DLD1 (cell line): ENCODE measurements around the gene HTRA3.

Experiments
- in situ Hi-C: cut with HindIII; loops from 2 replicates; pipeline ENCODE4 v1.10.0; 2017; ENCODE audit warnings: low sequenced_read_pairs

HTRA3 gene

GRCh38 chr4:8233672-8234484, 35.7 kb upstream of the HTRA3 start:
- in situ Hi-C loops, result no loop called here

GRCh38 chr4:8234715-8235114, 34.8 kb upstream of the HTRA3 start:
- in situ Hi-C loops, result no loop called here

- in situ Hi-C loops, result no loop called here
Measured at GRCh38 chr4:8235224-8235623, 34.3 kb upstream of the HTRA3 start.

GRCh38 chr4:8235686-8236085, 33.9 kb upstream of the HTRA3 start:
- in situ Hi-C loops, result no loop called here

GRCh38 chr4:8236106-8236919, 33.2 kb upstream of the HTRA3 start:
- in situ Hi-C loops, result no loop called here

GRCh38 chr4:8236920-8237195, 32.7 kb upstream of the HTRA3 start:
- in situ Hi-C loops, result no loop called here

GRCh38 chr4:8237256-8237989, 32.1 kb upstream of the HTRA3 start:
- in situ Hi-C loops, result no loop called here

GRCh38 chr4:8238036-8238511, 31.5 kb upstream of the HTRA3 start:
- in situ Hi-C loops, result no loop called here

- in situ Hi-C loops, result no loop called here
Measured at GRCh38 chr4:8238515-8239053, 31.0 kb upstream of the HTRA3 start.

- in situ Hi-C loops, result no loop called here
Measured at GRCh38 chr4:8239226-8239625, 30.3 kb upstream of the HTRA3 start.

- in situ Hi-C loops, result no loop called here
Measured at GRCh38 chr4:8239661-8240060, 29.9 kb upstream of the HTRA3 start.

- in situ Hi-C loops, result no loop called here
Measured at GRCh38 chr4:8240211-8241041, 29.1 kb upstream of the HTRA3 start.

GRCh38 chr4:8241211-8241779, 28.3 kb upstream of the HTRA3 start:
- in situ Hi-C loops, result no loop called here

GRCh38 chr4:8241895-8242696, 27.5 kb upstream of the HTRA3 start:
- in situ Hi-C loops, result no loop called here

GRCh38 chr4:8242782-8243560, 26.6 kb upstream of the HTRA3 start:
- in situ Hi-C loops, result no loop called here

GRCh38 chr4:8244001-8244757, 25.4 kb upstream of the HTRA3 start:
- in situ Hi-C loops, result no loop called here

- in situ Hi-C loops, result no loop called here
Measured at GRCh38 chr4:8244931-8245460, 24.6 kb upstream of the HTRA3 start.
